ENCODE results near the gene STX1B.

The STX1B gene

DNA sequence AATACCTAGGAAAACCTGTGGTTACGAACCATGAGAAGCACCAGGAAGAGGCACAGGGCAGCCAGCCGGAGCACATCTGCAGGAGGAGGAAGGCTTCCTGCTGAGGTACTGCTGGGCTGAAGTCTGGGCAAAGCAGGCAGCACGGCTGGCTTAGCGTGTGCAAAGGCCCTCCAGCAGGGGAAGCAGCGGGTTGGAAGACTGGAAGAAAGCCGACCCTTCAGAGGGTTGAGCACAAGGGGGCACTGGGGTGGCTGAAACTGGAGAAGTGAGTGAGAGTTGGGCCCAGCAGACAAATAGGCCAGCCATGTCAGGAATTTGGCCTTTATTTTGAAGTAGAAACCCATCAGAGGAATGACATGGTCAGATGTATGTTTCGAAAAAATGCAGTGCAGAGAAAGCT lies 37.6 kb downstream of the STX1B start:
- no peak for DNase-seq

DNA sequence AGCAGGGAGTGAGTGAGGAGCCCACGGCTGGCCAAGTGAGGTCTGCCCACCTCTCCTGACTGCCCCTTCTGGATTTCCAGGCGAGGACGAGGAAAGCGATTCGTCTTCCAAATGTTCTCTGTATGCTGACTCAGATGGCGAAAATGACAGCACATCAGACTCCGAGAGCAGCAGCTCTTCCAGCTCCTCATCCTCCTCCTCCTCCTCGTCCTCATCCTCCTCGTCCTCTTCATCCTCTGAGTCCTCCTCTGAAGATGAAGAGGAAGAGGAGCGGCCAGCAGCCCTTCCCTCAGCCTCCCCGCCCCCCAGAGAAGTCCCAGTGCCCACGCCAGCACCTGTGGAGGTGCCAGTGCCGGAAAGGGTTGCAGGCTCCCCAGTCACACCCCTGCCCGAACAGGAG lies 39.1 kb downstream of the STX1B start:
- no peak for DNase-seq

DNA sequence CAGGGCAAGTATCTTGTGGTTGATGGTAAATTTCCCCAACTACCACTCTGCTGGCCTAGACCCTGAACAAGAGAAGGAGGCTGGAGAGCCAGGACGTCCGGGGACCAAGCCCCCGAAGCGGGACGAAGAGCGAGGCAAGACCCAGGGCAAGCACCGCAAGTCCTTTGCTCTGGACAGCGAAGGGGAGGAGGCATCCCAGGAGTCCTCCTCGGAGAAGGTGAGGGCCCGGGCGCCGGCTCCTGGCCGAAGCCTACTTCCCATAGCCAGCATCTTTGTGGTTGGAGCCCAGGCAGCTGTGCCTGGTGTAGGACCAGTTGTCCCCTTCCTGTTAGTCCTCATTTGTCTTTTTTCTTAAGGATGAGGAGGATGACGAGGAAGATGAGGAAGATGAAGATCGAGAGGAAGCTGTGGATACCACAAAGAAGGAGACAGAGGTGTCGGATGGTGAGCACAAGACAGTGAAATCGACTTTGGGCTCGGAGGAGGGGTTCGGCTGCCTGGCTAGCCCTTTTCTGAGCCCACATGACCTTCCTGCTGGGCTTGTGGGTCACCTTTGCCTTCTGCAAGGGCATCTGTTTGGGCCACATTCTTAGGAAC lies 41.1 kb downstream of the STX1B start:
- no peak for DNase-seq

DNA sequence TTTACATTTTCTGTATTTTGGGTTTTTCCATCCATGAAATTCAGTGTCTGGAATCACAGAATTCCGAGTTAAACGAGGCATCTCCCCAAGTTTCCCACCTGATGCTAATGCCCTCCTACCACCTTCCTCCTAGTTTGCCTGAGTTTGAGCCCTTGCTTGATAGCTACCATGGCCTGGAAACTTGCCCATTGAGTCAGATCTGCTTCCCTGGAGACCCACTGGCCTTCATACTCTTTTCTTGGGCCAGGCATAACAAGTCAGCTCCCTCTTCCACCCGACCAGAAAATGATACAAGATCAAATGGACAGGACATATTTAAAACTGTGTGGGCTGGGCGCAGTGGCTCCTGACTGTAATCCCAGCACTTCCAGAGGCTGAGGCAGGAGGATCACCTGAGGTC lies 42.6 kb downstream of the STX1B start:
- no peak for DNase-seq

DNA sequence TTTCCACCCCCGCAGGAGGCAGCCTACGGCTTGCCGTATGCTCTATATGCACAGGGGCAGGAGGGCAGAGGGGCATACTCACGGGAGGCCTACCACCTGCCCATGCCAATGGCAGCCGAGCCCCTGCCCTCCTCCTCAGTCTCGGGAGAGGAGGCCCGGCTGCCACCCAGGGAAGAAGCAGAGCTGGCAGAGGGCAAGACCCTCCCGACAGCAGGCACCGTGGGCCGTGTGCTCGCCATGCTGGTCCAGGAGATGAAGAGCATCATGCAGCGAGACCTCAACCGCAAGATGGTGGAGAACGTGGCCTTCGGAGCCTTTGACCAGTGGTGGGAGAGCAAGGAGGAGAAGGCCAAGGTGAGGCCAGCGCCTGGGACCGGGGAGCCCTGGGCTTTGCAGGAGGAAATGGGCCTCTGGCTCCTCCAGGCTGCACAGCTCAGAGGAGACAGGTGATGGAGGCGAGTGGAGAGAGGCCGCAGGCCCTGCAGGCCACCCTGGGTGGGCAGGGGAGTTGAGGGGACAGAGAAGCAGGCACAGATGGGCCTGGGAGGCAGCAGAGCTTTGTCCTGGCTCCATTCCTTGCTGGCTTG lies 44.3 kb downstream of the STX1B start:
- no peak for DNase-seq

DNA sequence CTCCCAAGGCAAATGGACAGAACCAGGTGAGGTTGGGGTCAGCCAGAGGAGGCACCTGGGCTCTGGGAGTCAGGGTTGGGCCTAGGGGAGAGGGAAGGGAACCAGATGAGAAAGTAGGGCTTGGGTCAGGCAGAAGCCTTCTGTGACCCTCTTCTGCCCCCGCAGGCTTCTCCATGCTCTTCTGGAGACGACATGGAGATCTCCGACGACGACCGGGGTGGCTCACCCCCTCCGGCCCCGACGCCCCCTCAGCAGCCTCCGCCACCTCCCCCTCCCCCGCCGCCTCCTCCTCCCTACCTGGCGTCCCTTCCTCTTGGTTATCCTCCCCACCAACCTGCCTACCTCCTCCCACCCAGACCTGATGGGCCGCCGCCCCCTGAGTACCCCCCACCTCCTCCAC lies 45.0 kb downstream of the STX1B start:
- no peak for DNase-seq

DNA sequence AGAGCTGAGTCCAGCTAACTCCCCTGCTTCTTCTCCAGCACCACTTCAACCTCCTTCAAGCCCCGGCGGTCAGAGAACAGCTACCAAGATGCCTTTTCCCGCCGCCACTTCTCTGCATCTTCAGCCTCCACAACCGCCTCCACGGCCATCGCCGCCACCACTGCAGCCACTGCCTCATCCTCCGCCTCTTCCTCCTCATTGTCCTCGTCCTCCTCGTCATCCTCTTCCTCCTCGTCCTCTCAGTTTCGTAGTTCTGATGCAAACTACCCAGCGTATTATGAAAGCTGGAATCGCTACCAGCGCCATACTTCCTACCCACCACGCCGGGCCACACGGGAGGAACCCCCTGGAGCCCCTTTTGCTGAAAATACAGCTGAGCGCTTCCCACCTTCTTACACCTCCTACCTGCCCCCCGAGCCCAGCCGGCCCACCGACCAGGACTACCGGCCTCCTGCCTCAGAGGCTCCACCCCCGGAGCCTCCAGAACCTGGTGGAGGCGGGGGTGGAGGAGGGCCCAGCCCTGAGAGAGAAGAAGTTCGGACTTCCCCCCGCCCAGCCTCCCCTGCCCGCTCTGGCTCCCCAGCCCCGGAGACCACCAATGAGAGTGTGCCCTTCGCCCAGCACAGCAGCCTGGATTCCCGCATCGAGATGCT lies 45.7 kb downstream of the STX1B start:
- no peak for DNase-seq

- no peak for DNase-seq
Measured at GRCh38 chr16:30963925-30964511, 46.4 kb downstream of the STX1B start.

DNA sequence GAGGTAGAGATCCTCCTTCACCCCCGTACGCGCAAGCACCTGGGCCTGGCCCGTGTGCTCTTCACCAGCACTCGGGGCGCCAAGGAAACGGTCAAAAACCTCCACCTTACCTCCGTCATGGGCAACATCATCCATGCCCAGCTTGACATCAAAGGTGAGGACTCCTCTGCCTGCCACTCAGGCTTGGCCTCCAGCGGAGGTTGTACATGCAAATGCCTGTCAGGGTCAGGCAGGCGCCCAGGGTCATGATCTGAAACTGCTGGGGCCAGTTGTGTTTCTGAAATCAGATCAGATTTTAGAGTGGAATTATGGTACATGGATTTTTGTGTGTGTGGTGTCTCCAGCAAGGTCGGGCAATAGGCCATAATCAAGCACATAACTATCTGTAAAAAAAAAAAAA lies 49.1 kb downstream of the STX1B start:
- DNase-seq = no peak

DNA sequence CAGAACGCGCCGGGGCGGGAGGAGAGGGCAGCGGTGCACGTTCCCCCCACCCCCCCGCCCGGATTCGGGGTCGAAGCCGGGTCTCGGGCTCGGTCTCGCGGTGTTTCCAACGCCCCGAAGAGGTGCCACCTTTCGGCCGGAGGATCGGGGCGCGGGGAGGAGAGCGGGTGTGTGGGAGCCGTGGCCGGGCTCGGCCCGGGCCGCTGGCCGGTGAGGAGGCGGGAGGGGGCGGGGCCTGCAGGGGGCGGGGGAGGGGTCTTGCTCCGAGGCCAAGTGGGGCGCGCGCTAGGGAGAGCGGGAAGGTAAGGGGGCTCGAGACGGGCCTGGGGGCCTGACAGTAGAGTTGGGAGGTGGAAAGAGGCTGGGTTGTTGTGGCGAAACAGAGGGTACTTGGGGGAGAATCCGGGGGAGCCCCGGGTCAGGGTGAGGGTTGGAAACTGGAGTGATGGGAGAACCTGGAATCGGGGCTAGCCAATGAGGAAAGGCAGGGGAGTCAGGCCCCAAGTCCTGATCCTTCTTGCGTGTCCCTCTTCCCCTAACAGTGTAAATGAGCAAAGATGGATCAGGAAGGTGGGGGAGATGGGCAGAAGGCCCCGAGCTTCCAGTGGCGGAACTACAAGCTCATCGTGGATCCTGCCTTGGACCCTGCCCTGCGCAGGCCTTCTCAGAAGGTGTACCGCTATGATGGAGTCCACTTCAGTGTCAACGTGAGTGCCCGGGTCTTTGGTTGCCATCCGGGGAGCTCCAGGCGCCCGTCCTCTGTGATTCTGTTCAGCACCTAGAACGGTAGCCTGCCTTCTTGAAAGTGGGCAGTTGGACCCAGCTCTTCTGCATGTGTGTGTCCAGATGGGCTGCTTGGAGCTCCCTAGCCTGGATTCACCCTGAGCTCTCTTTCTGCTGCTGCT lies 52.0 kb downstream of the STX1B start:
- DNase-seq = peak; percentile 28

DNA sequence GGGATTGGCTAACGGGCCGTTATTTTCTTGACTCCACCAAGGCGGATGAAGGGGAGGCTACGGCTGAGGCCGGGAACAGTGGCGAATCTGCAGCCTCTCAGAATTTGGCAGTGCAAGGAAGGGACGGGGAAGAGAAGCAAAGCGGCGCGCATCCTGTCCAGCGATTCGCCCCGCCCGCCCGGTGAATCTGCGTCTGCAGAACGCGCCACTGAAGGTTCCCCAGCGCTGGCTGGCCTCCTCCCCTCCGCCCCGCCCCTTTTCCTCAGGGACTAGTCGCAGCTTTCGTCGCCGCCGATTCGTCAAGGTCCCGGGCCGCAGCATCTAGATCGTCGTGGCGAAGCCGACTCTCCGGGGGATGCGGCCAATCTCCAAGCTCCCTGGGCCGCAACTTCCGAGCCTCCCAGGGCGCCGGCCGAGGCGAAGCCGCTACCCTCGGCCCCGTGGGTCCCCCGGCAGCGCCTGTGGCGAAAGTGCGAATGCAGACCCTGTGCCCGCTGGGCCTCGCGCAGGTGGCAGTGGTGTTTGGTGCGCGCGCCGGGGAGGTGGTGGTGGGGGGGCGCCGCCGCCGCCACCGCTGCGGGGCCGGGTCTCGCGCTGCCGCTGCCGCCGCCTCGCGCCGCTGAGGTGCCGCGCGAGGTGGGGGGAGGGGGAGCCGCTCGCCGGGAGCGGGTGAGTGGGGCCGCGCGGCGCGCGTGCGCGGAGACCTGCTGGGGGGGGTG lies 52.8 kb downstream of the STX1B start, which contains the start of gene SETD1A:
SETD1A (plus strand) TSS at position 299 of the 719 bp plus-strand sequence. CDS start 978 bp downstream, outside the sequence.
- DNase-seq = peak; percentile 95

- peak; percentile 89 for DNase-seq
Measured at GRCh38 chr16:30956601-30957455, 53.6 kb downstream of the STX1B start.

DNA sequence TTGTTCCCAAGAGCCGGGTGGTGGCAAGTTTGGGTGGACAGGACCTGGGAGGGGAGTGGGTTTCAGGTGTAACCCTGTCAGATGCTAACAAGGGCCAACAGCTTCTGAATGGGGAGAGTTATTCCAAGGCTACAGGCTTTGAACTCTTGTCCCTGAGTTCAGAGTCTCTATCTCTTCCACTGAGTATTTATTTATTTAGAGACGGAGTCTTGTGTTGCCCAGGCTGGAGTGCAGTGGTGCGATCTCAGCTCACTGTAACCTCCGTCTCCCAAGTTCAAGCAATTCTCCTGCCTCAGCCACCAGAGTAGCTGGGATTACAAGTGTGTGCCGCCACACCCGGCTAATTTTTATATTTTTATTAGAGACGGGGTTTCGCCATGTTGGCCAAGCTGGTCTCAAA lies 55.4 kb downstream of the STX1B start:
- no peak for DNase-seq

GRCh38 chr16:30953511-30954124 lies 56.8 kb downstream of the STX1B start:
- DNase-seq = peak; percentile 63

DNA sequence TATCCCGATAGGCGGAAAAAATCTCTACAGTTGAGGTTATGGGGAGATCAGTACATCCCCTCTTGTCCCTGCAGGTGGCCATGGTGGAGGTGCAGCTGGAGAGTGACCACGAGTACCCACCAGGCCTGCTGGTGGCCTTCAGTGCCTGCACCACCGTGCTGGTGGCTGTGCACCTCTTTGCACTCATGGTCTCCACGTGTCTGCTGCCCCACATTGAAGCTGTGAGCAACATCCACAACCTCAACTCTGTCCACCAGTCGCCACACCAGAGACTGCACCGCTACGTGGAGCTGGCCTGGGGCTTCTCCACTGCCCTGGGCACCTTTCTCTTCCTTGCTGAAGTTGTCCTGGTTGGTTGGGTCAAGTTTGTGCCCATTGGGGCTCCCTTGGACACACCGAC lies 57.3 kb downstream of the STX1B start:
- no peak for DNase-seq

DNA sequence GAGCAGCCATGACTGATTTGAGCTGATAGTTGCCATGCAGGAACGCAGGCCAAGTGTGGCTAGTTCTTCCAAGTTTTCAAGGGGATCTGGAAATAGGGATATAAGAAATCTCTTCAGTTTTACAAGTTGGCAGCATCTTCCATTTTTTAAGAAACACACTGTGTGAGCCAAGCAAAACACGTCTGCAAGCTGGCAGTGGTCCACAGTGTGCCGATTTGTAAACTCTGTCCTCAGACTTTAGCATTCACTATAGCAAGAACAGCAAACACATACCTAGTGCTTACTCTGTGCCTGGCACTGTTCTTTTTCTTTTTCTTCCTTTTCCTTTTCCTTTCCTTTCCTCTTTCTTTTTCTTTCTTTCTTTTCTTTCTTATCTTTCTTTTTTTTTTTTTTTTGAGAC lies 58.7 kb downstream of the STX1B start:
- DNase-seq = no peak

DNA sequence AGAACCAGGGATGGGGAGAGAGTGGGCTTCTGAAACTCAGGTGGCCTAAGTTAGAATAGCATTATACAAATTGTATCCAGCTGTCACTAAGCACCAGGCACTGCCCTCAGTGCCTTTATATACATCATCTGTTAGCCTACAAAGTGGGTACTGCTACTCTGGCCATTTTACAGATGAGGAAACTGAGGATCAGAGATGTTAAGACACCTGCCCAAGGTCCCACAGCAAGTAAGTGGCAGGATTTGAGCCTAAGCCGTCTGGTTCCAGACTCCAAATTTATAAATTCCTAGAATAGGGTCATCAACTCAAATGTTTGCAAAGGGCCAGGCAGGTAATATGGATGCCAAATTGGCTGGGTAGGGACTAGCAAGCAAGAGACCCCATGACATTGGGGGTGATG lies 59.2 kb downstream of the STX1B start:
- DNase-seq = no peak

DNA sequence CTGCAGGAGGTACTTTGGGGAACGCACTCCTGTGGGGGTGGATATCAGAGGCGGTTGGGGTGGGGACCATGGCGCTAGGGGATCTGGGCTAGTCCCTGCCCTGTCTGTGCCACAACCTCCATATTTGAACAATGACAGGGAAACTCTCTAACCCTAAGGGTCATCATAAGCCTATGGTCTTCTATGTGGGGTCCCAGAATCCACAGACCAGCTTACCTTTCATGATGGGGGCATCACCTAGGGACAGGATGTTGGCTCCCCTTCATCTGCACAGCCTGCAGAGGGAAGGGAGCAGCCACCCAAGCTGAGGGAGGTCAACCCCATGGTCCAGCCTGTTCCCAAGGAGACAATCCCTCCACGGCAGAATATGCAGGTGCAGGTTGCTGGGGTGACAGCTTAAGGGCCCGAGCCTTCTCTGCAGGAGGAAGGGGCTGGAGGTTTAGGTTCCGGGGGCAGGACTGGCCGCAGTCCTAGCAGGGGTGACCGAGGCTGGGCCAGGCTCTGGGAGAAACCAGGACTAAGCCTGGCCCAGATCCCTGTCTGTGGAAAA lies 59.8 kb downstream of the STX1B start:
- no peak for DNase-seq

- DNase-seq = peak; percentile 39
Measured at GRCh38 chr16:30949650-30950515, 60.6 kb downstream of the STX1B start.
